Ectodermal cell (in vitro differentiated cells): ENCODE results near the gene ARPIN. TPM values are rescaled to one million over a fixed set of nuclear protein-coding genes. Genes with fewer than 3 reads are reported as not detected.
A peak's percentile ranks its signal among the peaks of the same experiment; 100 is the strongest.
"Not testable (repeated sequence)": the region's sequence is repeated elsewhere in the genome, so short reads cannot be mapped to it uniquely, and the experiment has no call there.

Experiments
- H3K27ac ChIP-seq: 2 replicates; pipeline ENCODE4 v1.7.0; 2013; ENCODE audit warnings: mild to moderate bottlenecking, low read depth, low read length; ENCODE audit not compliant: insufficient read depth, poor library complexity, severe bottlenecking
- H3K27me3 ChIP-seq: 2 replicates; pipeline ENCODE4 v1.7.0; 2013; ENCODE audit warnings: mild to moderate bottlenecking, low read length; ENCODE audit not compliant: insufficient read depth, control insufficient read depth, poor library complexity, severe bottlenecking
- H3K36me3 ChIP-seq: one replicate; pipeline ENCODE4 v1.7.0; 2013; ENCODE audit warnings: low read length; ENCODE audit not compliant: control insufficient read depth, insufficient read depth
- H3K4me1 ChIP-seq: one replicate; pipeline ENCODE4 v1.7.0; 2013; ENCODE audit warnings: low read length; ENCODE audit not compliant: control insufficient read depth, insufficient read depth
- H3K4me3 ChIP-seq: 2 replicates; pipeline ENCODE4 v1.7.0; 2013; ENCODE audit warnings: low read depth, low read length, control low read depth; ENCODE audit not compliant: insufficient read depth
- H3K9me3 ChIP-seq: 2 replicates; pipeline ENCODE4 v1.7.0; 2013; ENCODE audit warnings: mild to moderate bottlenecking, low read length, moderate library complexity; ENCODE audit not compliant: control insufficient read depth
- WGBS, 2 experiments: methylation state at CpG; one replicate each; pipeline ENCODE4 v1.1.7; 2013; ENCODE audit warnings: missing lambda C conversion rate in 2 of 2; 5-methylcytosine and 5-hydroxymethylcytosine counted together
- polyA plus RNA-seq, 4 experiments: library from polyadenylated mRNA; stranded (reverse); fragments of 50-300 nt; gene quantifications; one replicate each; pipeline ENCODE4 v1.2.3, GENCODE V29; 2013

Gene ARPIN
- polyA plus RNA-seq (2013, experiment 1 of 4) = 14.8 TPM
- polyA plus RNA-seq (2013, experiment 2 of 4) = 15.4 TPM
- 8.6 TPM for polyA plus RNA-seq (2013, experiment 3 of 4)
- 9.4 TPM for polyA plus RNA-seq (2013, experiment 4 of 4)

DNA sequence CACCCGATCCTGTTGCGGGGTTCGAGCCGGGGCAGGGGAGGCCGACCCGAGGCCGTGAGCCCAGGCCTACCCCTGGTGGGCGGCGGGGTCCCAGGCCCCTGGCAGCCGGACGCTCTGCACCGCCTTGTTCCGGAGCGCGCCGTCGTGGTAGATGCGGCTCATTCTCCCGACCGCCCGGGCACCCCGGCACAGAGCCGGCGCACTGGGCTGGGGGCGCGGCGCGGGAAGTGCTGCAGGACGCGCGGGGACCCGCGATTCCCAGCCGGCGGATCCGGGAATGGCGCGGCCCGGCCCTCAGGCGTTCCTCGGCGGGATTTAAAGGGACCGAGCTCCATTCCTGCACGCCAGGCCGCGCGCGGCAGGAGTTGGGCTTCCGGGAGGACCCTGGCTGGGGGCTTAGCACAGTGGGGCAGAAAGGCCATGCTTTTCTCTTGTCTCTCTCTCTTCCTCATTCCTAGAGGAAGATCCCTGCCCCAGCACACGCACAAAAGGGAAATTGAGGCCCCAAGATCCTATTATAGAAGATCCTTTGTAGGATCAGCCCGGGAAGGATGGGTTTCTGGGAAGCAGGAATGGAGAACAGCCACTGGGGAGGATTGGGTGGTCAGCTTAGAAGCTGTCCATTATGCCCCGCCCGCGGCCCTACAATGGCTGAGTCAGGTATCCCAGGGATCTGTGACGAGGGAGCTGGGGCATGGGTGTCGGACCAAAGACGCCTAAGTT is at the start of gene ARPIN:
Gene ARPIN (minus strand): TSS at position 279 of the 723 bp plus-strand sequence. CDS start 117 bp downstream, at position 162.
- 6 to 8% methylated on average over 56 to 57 of the region's 57 CpGs for WGBS, 2 experiments
- Histone ChIP-seq H3K27ac (no peak within 1 kb of the TSS), H3K4me1 (peaks cover 14% of the 10 kb centered on the region), H3K27me3 (no peaks in the 10 kb centered on the region), H3K9me3 (no peaks in the 10 kb centered on the region), H3K4me3 (peak within 1 kb of the TSS; percentile 46), H3K36me3 (no peaks in the 10 kb centered on the region)

- H3K36me3 ChIP-seq = no peaks in the 10 kb centered on the region
- no peaks in the 10 kb centered on the region for H3K9me3 ChIP-seq
- no peaks in the 10 kb centered on the region for H3K4me1 ChIP-seq
- no peak overlapping the region for H3K4me3 ChIP-seq
- H3K27me3 ChIP-seq = no peaks in the 10 kb centered on the region
- 92 to 93% methylated on average over 18 of the region's 18 CpGs for WGBS, 2 experiments
- H3K27ac ChIP-seq = no peak overlapping the region
Observed at GRCh38 chr15:89958107-89958805, 45.5 kb upstream of the ARPIN start.

DNA sequence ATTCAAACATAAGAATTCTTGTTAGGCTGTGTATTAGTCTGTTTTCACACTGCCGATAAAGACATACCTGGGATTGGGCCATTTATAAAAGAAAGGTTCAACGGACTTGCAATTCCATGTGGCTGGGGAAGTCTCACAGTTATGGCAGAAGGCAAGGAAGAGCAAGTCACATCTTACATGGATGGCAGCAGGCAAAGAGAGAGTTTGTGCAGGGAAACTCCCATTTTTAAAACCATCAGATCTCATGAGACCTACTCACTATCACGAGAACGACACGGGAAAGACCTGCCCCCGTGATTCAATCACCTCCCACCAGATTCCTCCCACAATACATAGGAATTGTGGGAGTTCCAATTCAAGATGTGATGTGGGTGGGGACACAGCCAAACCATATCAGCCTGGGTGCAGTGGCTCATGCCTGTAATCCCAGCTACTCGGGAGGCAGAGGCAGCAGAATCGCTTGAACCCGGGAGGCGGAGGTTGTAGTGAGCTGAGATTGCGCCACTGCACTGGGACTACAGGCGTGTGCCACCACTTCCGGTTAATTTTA is 42.8 kb upstream of the ARPIN start:
- not testable (repeated sequence) for H3K27me3 ChIP-seq

GRCh38 chr15:89954541-89954940 is 41.8 kb upstream of the ARPIN start:
- H3K36me3 ChIP-seq = no peaks in the 10 kb centered on the region
- H3K4me1 ChIP-seq = no peaks in the 10 kb centered on the region
- 90 to 98% methylated on average over 1 to 2 of the region's 3 CpGs for WGBS, 2 experiments
- H3K9me3 ChIP-seq = no peaks in the 10 kb centered on the region
- no peak overlapping the region for H3K27ac ChIP-seq
- H3K4me3 ChIP-seq = no peak overlapping the region
- H3K27me3 ChIP-seq = no peaks in the 10 kb centered on the region

More for the DNA sequence above, 42.8 kb upstream of the ARPIN start:
- not testable (repeated sequence) for H3K4me3 ChIP-seq, H3K27ac ChIP-seq, H3K9me3 ChIP-seq, H3K36me3 ChIP-seq, H3K4me1 ChIP-seq
- WGBS, 2 experiments = 95 to 96% methylated on average over 13 of the region's 13 CpGs

- H3K4me1 ChIP-seq = no peaks in the 10 kb centered on the region
- WGBS, 2 experiments = 89 to 90% methylated on average over 7 of the region's 7 CpGs
- H3K9me3 ChIP-seq = no peaks in the 10 kb centered on the region
- no peaks in the 10 kb centered on the region for H3K36me3 ChIP-seq
- H3K27ac ChIP-seq = no peak overlapping the region
- no peak overlapping the region for H3K4me3 ChIP-seq
- no peaks in the 10 kb centered on the region for H3K27me3 ChIP-seq
Observed at GRCh38 chr15:89948796-89949195, 36.0 kb upstream of the ARPIN start.

- 92 to 98% methylated on average over 2 to 3 of the region's 3 CpGs for WGBS, 2 experiments
- Histone ChIP-seq H3K27me3 (no peaks in the 10 kb centered on the region), H3K4me1 (no peaks in the 10 kb centered on the region), H3K9me3 (no peaks in the 10 kb centered on the region), H3K27ac (no peak overlapping the region), H3K36me3 (no peaks in the 10 kb centered on the region), H3K4me3 (no peak overlapping the region)
Observed at GRCh38 chr15:89947385-89947784, 34.6 kb upstream of the ARPIN start.

DNA sequence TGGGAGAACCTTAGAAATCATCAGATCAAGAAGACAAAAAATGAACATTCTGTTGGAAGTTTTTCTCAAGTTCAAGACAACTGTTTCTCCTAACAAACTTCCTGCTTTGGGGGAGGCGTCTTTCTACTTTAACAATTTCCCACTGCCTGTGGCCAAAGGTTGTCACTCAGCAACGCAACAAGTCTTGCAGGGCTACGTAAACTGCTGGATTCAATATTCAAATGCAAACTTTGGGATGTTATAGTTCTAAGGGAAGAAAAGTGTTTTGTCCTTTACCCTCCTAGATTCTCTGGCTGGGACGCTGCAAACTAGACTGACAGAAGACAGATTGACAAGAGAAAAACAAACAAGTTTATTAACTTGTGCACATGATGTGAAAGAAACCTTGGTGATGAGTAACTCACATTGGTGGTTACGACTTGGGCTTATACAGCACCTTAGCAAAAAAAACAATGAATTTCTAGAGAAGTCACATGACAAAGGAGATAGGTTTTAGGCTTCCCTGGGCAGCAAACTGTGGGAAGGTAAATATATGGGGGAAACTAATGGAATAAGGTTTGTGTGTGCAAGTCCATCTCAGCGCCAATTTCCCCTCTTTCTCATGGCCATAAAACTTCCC is 34.0 kb upstream of the ARPIN start:
- WGBS, 2 experiments = 89% methylated on average over 6 of the region's 6 CpGs

DNA sequence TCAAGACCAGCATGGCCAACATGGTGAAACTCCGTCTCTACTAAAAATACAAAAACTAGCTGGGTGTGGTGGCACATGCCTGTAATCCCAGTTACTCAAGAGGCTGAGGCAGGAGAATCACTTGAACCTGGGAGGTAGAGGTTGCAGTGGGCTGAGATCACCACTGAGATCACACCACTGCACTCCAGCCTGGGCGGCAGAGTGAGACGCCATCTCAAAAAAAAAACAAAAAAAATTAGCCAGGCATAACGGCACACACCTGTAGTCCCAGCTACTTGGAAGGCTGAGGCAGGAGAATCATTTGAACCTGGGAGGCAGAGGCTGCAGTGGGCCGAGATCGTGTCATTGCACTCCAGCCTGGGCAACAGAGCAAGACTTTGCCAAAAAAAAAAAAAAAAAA is 31.0 kb upstream of the ARPIN start:
- H3K4me3 ChIP-seq, H3K27me3 ChIP-seq, H3K4me1 ChIP-seq, H3K36me3 ChIP-seq, H3K9me3 ChIP-seq, H3K27ac ChIP-seq: not testable (repeated sequence)
- 92 to 95% methylated on average over 6 of the region's 6 CpGs for WGBS, 2 experiments

More for the DNA sequence above, 34.0 kb upstream of the ARPIN start:
- H3K27me3 ChIP-seq = no peaks in the 10 kb centered on the region
- no peaks in the 10 kb centered on the region for H3K36me3 ChIP-seq
- H3K4me3 ChIP-seq = no peak overlapping the region
- H3K9me3 ChIP-seq = no peaks in the 10 kb centered on the region
- H3K4me1 ChIP-seq = no peaks in the 10 kb centered on the region
- no peak overlapping the region for H3K27ac ChIP-seq

DNA sequence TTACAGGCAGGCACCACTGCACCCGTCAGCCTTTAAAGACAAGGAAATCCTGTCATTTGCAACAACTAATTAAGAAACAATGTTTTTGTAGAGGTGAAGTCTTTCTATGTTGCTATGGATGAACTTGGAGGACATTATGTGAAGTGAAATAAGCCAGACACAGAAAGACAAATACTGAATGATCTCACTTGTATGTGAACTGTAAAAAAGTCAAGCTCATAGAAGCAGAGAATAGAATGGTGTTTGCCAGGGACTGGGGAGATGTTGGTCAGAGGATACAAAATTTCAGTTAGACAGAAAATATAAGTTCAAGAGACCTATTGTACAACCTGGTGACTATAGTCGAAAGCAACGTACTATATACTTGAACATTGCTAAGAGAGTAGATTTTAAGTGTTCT is 27.2 kb upstream of the ARPIN start:
- Histone ChIP-seq H3K9me3 (no peaks in the 10 kb centered on the region), H3K4me3 (no peak overlapping the region), H3K27ac (no peak overlapping the region), H3K36me3 (no peaks in the 10 kb centered on the region), H3K4me1 (no peaks in the 10 kb centered on the region), H3K27me3 (no peaks in the 10 kb centered on the region)
- WGBS, 2 experiments = 92 to 94% methylated on average over 3 of the region's 3 CpGs

- not testable (repeated sequence) for H3K9me3 ChIP-seq, H3K27ac ChIP-seq, H3K36me3 ChIP-seq, H3K4me3 ChIP-seq, H3K4me1 ChIP-seq, H3K27me3 ChIP-seq
- WGBS, 2 experiments = 84 to 92% methylated on average over 2 of the region's 2 CpGs
Observed at GRCh38 chr15:89939377-89939776, 26.6 kb upstream of the ARPIN start.
